ENCODE data around the gene DYRK3. TPM values are rescaled to one million over a fixed set of nuclear protein-coding genes. Genes with fewer than 3 reads are reported as not detected.
A peak's percentile ranks its signal among the peaks of the same experiment; 100 is the strongest.

The DYRK3 gene
- total and polyA plus RNA-seq, 10 of the 15 experiments (the other 5 are each of a cell fraction or from before 2014, with no cell fraction given), result 1.6 to 12.9 (median 10.3) TPM

GRCh38 chr1:206590025-206590758 is 45.1 kb upstream of the DYRK3 start (continued):
- TF ChIP-seq FOS (IDR thresholded peaks at IDR 0.05; ENCODE audit: borderline replicate concordance, extremely low read depth, insufficient read length) (no peak), SUZ12 (IDR thresholded peaks at IDR 0.05; ENCODE audit: unreplicated experiment) (no peak), DPF2 (IDR thresholded peaks at IDR 0.05) (no peak), SUPT20H (IDR thresholded peaks at IDR 0.05; ENCODE audit: borderline replicate concordance, control insufficient read depth, low read depth, low read length) (no peak), IKZF2 (IDR thresholded peaks at IDR 0.05) (peak in 1 of 2 experiments; percentile 17; a peak in 1 of 4 replicates), PBX3 (IDR thresholded peaks at IDR 0.05; ENCODE audit: insufficient replicate concordance, low read depth, low read length) (no peak), PKNOX1 (IDR thresholded peaks at IDR 0.05) (no peak), PML (IDR thresholded peaks at IDR 0.05; ENCODE audit: low read length) (0 out of 2 replicates have a peak, but pooled peaks have one; percentile 27), NBN (IDR thresholded peaks at IDR 0.05) (no peak), IKZF1 (conservative IDR thresholded peaks at IDR 0.05) (0 out of 2 replicates have a peak, but pooled peaks have one; percentile 23), ZNF592 (IDR thresholded peaks at IDR 0.05) (no peak), KDM1A (IDR thresholded peaks at IDR 0.05; ENCODE audit: borderline replicate concordance) (no peak), ZNF384 (IDR thresholded peaks at IDR 0.05; ENCODE audit: borderline replicate concordance, low read depth, low read length) (no peak), JUNB (IDR thresholded peaks at IDR 0.05) (no peak), REST (IDR thresholded peaks at IDR 0.05; ENCODE audit: low read depth, low read length) (no peak)
- TF ChIP-seq, protein P1, sequence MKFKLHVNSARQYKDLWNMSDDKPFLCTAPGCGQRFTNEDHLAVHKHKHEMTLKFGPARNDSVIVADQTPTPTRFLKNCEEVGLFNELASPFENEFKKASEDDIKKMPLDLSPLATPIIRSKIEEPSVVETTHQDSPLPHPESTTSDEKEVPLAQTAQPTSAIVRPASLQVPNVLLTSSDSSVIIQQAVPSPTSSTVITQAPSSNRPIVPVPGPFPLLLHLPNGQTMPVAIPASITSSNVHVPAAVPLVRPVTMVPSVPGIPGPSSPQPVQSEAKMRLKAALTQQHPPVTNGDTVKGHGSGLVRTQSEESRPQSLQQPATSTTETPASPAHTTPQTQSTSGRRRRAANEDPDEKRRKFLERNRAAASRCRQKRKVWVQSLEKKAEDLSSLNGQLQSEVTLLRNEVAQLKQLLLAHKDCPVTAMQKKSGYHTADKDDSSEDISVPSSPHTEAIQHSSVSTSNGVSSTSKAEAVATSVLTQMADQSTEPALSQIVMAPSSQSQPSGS (IDR thresholded peaks at IDR 0.05; ENCODE audit: low read length), result peak; percentile 53; the same call in 1 of the 2 replicates
